Neutrophil (primary cell): Measurements from ENCODE around the gene STAT4.
A peak's percentile ranks its signal among the peaks of the same experiment; 100 is the strongest.

Experiments used
- H3K27ac ChIP-seq: fragments of 200-600 bp; sonication (generic); 2 replicates; pipeline ENCODE4 v1.5.1; 2016; ENCODE audit warnings: mild to moderate bottlenecking, moderate library complexity
- H3K27me3 ChIP-seq: fragments of 200-600 bp; sonication (generic); 2 replicates; pipeline ENCODE4 v1.6.0; 2016; ENCODE audit warnings: mild to moderate bottlenecking
- H3K36me3 ChIP-seq: fragments of 200-600 bp; sonication (generic); 2 replicates; pipeline ENCODE4 v1.5.1; 2017
- H3K4me1 ChIP-seq, 2 experiments: fragments of 200-600 bp in 1 of 2; sonication (generic) in 1 of 2; 1 replicate in 1 of 2; 2 replicates in 1 of 2; pipeline versions ENCODE4 v1.5.1 to v1.6.1; 2013 to 2016; ENCODE audit warnings: low read depth in 1 of 2, low read length in 1 of 2, mild to moderate bottlenecking in 1 of 2, moderate library complexity in 1 of 2; ENCODE audit not compliant: control insufficient read depth in 1 of 2, insufficient read depth in 1 of 2
- H3K4me3 ChIP-seq, 2 experiments: fragments of 200-600 bp in 1 of 2; sonication (generic) in 1 of 2; 1 replicate in 1 of 2; 2 replicates in 1 of 2; pipeline ENCODE4 v1.5.1; 2013 to 2016; ENCODE audit warnings: low read depth in 1 of 2, low read length in 1 of 2, mild to moderate bottlenecking in 1 of 2, moderate library complexity in 1 of 2
- H3K9me3 ChIP-seq: fragments of 200-600 bp; sonication (generic); 2 replicates; pipeline ENCODE4 v1.5.1; 2016
- TF ChIP-seq, protein P1 (sequence below): fragments of 200-600 bp; sonication (generic); IDR thresholded peaks from 2 replicates; pipeline ENCODE4 v1.5.1; 2016; ENCODE audit warnings: antibody characterized with exemption

The STAT4 gene

DNA sequence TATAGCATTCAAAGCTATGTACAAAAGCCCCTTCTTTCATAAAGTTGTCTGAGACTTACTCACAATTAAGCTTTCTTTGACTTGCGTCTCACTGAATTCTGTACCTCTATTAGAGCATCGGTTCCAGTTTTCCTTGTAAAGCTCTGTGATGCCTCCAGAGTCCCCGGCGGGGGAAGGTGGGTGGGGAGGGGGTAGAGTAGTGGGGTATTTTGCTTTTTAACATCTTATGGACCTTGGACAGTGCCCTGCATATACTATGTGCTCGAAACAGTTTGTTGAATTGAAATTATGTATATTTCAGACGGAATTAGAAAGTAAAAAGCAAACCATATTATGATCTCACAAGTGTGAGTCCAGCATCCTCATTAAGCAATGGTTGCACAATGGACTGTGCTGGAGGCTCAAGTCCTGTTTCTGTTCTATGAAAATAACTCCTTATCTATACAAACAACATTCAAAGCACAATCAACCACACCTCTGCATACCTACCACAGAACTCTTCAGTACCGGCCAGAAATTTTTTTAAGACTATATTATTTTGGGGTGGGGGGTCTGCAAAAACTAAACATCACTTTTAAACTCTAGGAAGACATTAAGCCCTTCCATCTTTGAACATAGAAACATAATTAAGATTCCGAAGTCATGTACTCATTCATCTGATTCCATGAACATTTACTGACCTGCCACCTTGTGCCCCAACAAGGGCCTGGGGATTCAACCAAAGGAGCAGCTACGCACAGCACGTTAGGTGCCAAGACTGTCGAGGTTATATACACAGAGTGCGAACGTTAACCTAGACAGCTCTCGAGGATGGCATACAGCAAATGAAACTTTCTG lies 137.7 kb downstream of the STAT4 start:
- Histone ChIP-seq H3K36me3 (peaks cover 40% of the 10 kb centered on the region), H3K9me3 (no peaks in the 10 kb centered on the region), H3K27me3 (no peaks in the 10 kb centered on the region), H3K4me1 (peaks cover 35 to 40% of the 10 kb centered on the region in 2 experiments), H3K27ac (peak overlapping the region; percentile 96), H3K4me3 (peak overlapping the region; percentile 96 to 97)
- TF ChIP-seq, protein P1, sequence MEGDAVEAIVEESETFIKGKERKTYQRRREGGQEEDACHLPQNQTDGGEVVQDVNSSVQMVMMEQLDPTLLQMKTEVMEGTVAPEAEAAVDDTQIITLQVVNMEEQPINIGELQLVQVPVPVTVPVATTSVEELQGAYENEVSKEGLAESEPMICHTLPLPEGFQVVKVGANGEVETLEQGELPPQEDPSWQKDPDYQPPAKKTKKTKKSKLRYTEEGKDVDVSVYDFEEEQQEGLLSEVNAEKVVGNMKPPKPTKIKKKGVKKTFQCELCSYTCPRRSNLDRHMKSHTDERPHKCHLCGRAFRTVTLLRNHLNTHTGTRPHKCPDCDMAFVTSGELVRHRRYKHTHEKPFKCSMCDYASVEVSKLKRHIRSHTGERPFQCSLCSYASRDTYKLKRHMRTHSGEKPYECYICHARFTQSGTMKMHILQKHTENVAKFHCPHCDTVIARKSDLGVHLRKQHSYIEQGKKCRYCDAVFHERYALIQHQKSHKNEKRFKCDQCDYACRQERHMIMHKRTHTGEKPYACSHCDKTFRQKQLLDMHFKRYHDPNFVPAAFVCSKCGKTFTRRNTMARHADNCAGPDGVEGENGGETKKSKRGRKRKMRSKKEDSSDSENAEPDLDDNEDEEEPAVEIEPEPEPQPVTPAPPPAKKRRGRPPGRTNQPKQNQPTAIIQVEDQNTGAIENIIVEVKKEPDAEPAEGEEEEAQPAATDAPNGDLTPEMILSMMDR: no peak

DNA sequence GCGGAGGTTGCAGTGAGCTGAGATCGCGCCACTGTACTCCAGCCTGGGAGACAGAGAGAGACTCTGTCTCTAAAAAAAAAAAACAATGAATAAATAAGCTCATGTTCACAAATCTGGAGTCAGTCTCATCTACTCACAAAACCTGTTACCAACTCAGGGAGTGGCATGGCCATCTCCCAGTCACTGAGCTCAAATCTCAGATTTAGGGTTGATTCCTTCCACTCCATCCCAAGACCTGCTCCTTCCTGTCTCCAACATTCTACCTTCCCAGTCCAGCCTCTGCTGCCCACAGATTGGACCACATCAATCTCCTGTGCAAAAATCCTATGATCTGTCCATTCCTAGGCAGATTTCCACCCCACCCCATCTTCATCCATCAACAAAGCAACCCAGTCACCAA lies 138.4 kb downstream of the STAT4 start:
- H3K4me3 ChIP-seq: peak overlapping the region; percentile 96 to 97
- TF ChIP-seq, protein P1: no peak
- no peaks in the 10 kb centered on the region for H3K9me3 ChIP-seq
- peaks cover 35 to 40% of the 10 kb centered on the region in 2 experiments for H3K4me1 ChIP-seq
- peak overlapping the region; percentile 96 for H3K27ac ChIP-seq
- peaks cover 48% of the 10 kb centered on the region for H3K36me3 ChIP-seq
- H3K27me3 ChIP-seq: no peaks in the 10 kb centered on the region

DNA sequence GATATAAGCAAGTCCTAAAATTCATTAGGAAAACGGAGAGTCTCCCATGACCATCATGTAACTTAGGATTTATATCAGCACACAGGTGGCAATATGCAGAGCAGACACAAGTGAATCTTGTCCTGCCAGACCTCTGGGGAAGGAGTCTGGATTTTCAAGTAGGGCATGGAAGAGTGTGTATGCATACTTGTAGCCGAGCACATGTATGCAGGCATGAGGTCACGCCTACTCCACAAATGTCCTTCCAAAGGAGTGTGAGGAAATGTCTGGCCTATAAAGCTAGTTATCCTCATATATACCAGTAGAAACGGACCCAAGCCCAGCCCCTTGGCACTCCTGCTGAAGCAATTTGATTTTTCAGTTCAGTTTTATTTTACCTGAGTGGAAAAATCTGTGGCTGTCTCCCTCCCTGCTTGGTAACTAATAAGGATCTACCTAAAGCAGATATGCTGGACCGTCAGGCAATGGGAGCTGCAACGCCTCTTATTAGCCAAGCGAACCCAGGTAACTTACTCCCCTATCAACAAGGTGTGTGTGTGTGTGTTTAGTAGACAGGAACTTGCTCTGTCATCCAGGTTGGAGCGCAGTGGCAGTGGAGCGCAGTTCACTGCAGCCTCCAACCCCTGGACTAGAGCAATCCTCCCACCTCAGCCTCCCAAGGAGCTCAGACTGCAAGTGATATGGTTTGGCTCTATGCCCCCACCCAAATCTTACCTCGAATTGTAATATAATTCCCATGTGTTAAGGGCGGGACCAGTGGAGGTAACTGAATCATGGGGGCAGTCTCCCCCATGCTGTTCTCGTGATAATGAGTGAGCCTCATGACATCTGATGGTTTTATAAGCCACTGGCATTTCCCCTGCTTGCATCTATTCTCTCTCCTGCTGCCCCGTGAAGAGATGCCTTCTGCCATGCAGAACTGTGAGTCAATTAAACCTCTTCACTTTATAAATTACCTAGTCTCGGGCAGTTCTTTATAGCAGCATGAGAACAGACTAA lies 139.6 kb downstream of the STAT4 start:
- H3K36me3 ChIP-seq: peaks cover 59% of the 10 kb centered on the region
- no peaks in the 10 kb centered on the region for H3K9me3 ChIP-seq
- no peaks in the 10 kb centered on the region for H3K27me3 ChIP-seq
- H3K4me3 ChIP-seq: no peak overlapping the region
- peaks cover 35 to 40% of the 10 kb centered on the region in 2 experiments for H3K4me1 ChIP-seq
- TF ChIP-seq, protein P1: no peak
- peak overlapping the region; percentile 23 for H3K27ac ChIP-seq

DNA sequence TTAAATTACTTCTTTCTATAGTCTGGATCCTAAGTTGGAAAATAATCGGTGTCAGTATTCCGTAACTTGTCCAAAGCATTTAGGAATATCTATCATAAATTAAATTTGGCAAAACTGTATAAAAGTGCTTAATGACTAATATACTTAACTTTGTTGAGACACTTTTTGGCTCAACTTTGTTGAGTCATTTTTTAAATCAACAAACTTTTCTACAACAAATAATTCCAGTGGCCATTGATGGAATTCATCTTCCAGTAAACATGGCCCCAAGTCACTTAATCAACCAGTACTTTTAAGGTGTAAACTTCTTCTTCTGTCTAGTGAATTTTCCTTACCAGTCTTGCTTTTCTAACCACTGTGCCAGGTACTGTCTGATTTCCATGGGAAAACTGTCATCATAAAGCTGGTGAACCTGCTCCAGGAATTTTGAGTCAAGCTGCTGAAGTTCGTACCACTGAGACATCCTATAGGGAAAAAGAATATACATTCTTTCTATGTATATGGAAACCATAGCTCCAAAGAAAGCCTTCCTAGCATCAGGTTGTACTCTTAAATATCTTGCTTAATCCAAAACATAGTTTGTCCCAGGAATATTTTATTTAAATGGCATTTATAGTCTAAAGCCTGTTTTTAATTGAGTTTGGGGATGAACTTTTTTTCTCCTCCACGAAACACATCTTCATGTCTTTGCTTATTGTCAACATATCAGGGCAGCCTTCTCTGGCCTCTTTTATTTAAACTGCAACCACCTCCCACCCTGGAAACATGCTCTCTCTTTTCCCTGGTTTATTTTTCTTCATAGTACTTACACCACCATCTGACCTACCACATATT lies 141.0 kb downstream of the STAT4 start:
- H3K4me1 ChIP-seq: peaks cover 31 to 34% of the 10 kb centered on the region in 2 experiments
- TF ChIP-seq, protein P1: no peak
- no peak overlapping the region for H3K27ac ChIP-seq
- H3K4me3 ChIP-seq: no peak overlapping the region
- peaks cover 74% of the 10 kb centered on the region for H3K36me3 ChIP-seq
- H3K9me3 ChIP-seq: no peaks in the 10 kb centered on the region
- H3K27me3 ChIP-seq: no peaks in the 10 kb centered on the region

DNA sequence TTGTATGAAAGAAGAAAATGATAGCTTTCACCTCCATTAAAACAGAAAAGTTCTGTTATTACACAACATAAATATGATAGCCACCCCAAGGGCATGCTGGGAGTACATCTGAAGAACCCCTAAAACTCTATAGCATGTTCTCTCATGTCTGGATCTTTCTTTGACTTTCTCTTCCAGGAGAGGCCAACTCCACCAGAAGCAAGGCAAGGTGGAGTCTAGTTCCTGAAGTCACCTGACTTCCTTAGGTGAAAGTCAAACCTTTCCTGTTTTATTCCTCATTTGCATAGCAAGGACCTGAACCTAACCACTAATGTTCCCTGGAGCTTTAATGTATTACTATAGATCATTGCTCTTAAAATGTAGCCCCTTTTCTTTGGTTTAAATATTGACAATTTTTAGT lies 142.5 kb downstream of the STAT4 start:
- peaks cover 88% of the 10 kb centered on the region for H3K36me3 ChIP-seq

More for the DNA sequence above, 142.5 kb downstream of the STAT4 start:
- H3K27ac ChIP-seq: no peak overlapping the region
- peaks cover 22 to 31% of the 10 kb centered on the region in 2 experiments for H3K4me1 ChIP-seq
- H3K9me3 ChIP-seq: no peaks in the 10 kb centered on the region
- no peak overlapping the region for H3K4me3 ChIP-seq
- TF ChIP-seq, protein P1: no peak
- no peaks in the 10 kb centered on the region for H3K27me3 ChIP-seq
